Endothelial cell (in vitro differentiated cells): ENCODE data around the gene CLMN. TPM values are rescaled to one million over a fixed set of nuclear protein-coding genes. Genes with fewer than 3 reads are reported as not detected.

Experiments used
- DNase-seq: peaks from one replicate; pipeline ENCODE4 v3.0.0; 2021; ENCODE audit warnings: low spot score
- H3K27ac Mint-ChIP-seq: one replicate; pipeline ENCODE4 v1.8.0; 2021; ENCODE audit warnings: mixed read lengths, inconsistent platforms; ENCODE audit not compliant: unreplicated experiment
- H3K27me3 Mint-ChIP-seq: one replicate; pipeline ENCODE4 v1.8.0; 2021; ENCODE audit warnings: mild to moderate bottlenecking, moderate library complexity, mixed read lengths, inconsistent platforms; ENCODE audit not compliant: unreplicated experiment
- H3K36me3 Mint-ChIP-seq: one replicate; pipeline ENCODE4 v1.8.0; 2021; ENCODE audit warnings: mild to moderate bottlenecking, low read depth, mixed read lengths, inconsistent platforms; ENCODE audit not compliant: unreplicated experiment
- H3K4me1 Mint-ChIP-seq: one replicate; pipeline ENCODE4 v1.8.0; 2021; ENCODE audit warnings: mild to moderate bottlenecking, mixed read lengths, inconsistent platforms; ENCODE audit not compliant: unreplicated experiment
- H3K4me3 Mint-ChIP-seq: one replicate; pipeline ENCODE4 v1.8.0; 2021; ENCODE audit warnings: mild to moderate bottlenecking, mixed read lengths, inconsistent platforms; ENCODE audit not compliant: unreplicated experiment
- H3K9me3 Mint-ChIP-seq: one replicate; pipeline ENCODE4 v1.8.0; 2021; ENCODE audit warnings: mixed read lengths, inconsistent platforms; ENCODE audit not compliant: unreplicated experiment
- CTCF ChIP-seq: fragments of 200-600 bp; sonication (generic); IDR thresholded peaks from one replicate; pipeline ENCODE4 v1.5.0; 2021; ENCODE audit warnings: antibody characterized with exemption; ENCODE audit not compliant: unreplicated experiment
- total RNA-seq: library from RNA; stranded (reverse); fragmentation: NEBNext Ultra II Directional; extraction: Animal tissue kit (Norgen Biotek cat#: 25700); gene quantifications from one replicate; pipeline ENCODE4 v1.2.1, GENCODE V29; 2021; ENCODE audit not compliant: unreplicated experiment

The CLMN gene
- total RNA-seq, 1 donor from 2014 or later: 0.46 TPM

- TF ChIP-seq CTCF: no peak
- Mint-ChIP-seq H3K9me3 (no peaks in the 10 kb centered on the region), H3K36me3 (peaks cover 3% of the 10 kb centered on the region), H3K4me3 (no peak overlapping the region), H3K27me3 (peaks cover 5% of the 10 kb centered on the region), H3K4me1 (no peaks in the 10 kb centered on the region), H3K27ac (no peak overlapping the region)
- DNase-seq: no peak
These were observed 9.2 kb upstream of the CLMN start for GRCh38 chr14:95328729-95329503.

- no peak for DNase-seq
- Mint-ChIP-seq H3K4me1 (no peaks in the 10 kb centered on the region), H3K4me3 (no peak overlapping the region), H3K36me3 (peaks cover 3% of the 10 kb centered on the region), H3K9me3 (no peaks in the 10 kb centered on the region), H3K27ac (no peak overlapping the region), H3K27me3 (peaks cover 5% of the 10 kb centered on the region)
- TF ChIP-seq CTCF: no peak
These were observed 8.1 kb upstream of the CLMN start for GRCh38 chr14:95327558-95328374.

- H3K4me3 Mint-ChIP-seq: no peak overlapping the region
These were observed 7.3 kb upstream of the CLMN start for GRCh38 chr14:95326987-95327386.

GRCh38 chr14:95323917-95324316, 4.2 kb upstream of the CLMN start:
- peaks cover 2% of the 10 kb centered on the region for H3K27me3 Mint-ChIP-seq
- TF ChIP-seq CTCF: no peak
- H3K9me3 Mint-ChIP-seq: no peaks in the 10 kb centered on the region
- H3K4me3 Mint-ChIP-seq: no peak overlapping the region
- H3K4me1 Mint-ChIP-seq: no peaks in the 10 kb centered on the region
- no peak overlapping the region for H3K27ac Mint-ChIP-seq
- no peak for DNase-seq
- H3K36me3 Mint-ChIP-seq: peaks cover 3% of the 10 kb centered on the region

More at GRCh38 chr14:95326987-95327386, 7.3 kb upstream of the CLMN start:
- no peaks in the 10 kb centered on the region for H3K4me1 Mint-ChIP-seq
- H3K9me3 Mint-ChIP-seq: no peaks in the 10 kb centered on the region
- TF ChIP-seq CTCF: no peak
- H3K27me3 Mint-ChIP-seq: peaks cover 2% of the 10 kb centered on the region
- H3K36me3 Mint-ChIP-seq: peaks cover 3% of the 10 kb centered on the region
- no peak for DNase-seq
- no peak overlapping the region for H3K27ac Mint-ChIP-seq

- no peak overlapping the region for H3K4me3 Mint-ChIP-seq
These were observed 3.7 kb upstream of the CLMN start for GRCh38 chr14:95323361-95323760.

More at GRCh38 chr14:95323361-95323760, 3.7 kb upstream of the CLMN start:
- Mint-ChIP-seq H3K36me3 (peaks cover 3% of the 10 kb centered on the region), H3K27ac (no peak overlapping the region), H3K4me1 (no peaks in the 10 kb centered on the region), H3K27me3 (peaks cover 2% of the 10 kb centered on the region), H3K9me3 (no peaks in the 10 kb centered on the region)
- TF ChIP-seq CTCF: no peak
- no peak for DNase-seq
